ENCODE measurements around the gene MFSD6.
"Not testable (repeated sequence)": the region's sequence is repeated elsewhere in the genome, so short reads cannot be mapped to it uniquely, and the experiment has no call there.

The MFSD6 gene

GRCh38 chr2:190407662-190408537 lies at the start of gene MFSD6:
MFSD6 (plus strand) TSS chr2:190408355; CDS start chr2:190436030, 27,675 bp downstream.
- in situ Hi-C loops (cut with MboI; ENCODE audit: low sequenced_read_pairs, unreplicated experiment): no loop called here
- no peak for TF ChIP-seq CTCF (IDR thresholded peaks at IDR 0.05; ENCODE audit: borderline replicate concordance, control extremely low read depth, extremely low read depth, insufficient read depth, missing control alignments)
- DNase-seq (ENCODE audit: low spot score): peak; percentile 81

- DNase-seq (ENCODE audit: low spot score); in situ Hi-C loops (cut with MboI; ENCODE audit: low sequenced_read_pairs, unreplicated experiment): not testable (repeated sequence)
Observed at GRCh38 chr2:190358655-190359448, 49.3 kb upstream of the MFSD6 start.

- in situ Hi-C loops (cut with MboI; ENCODE audit: low sequenced_read_pairs, unreplicated experiment): no loop called here
- DNase-seq (ENCODE audit: low spot score): no peak
- no peak for TF ChIP-seq CTCF (IDR thresholded peaks at IDR 0.05; ENCODE audit: borderline replicate concordance, control extremely low read depth, extremely low read depth, insufficient read depth, missing control alignments)
Observed at GRCh38 chr2:190360561-190360960, 47.6 kb upstream of the MFSD6 start.

GRCh38 chr2:190360965-190361364 lies 47.2 kb upstream of the MFSD6 start:
- DNase-seq (ENCODE audit: low spot score): no peak
- no peak for TF ChIP-seq CTCF (IDR thresholded peaks at IDR 0.05; ENCODE audit: borderline replicate concordance, control extremely low read depth, extremely low read depth, insufficient read depth, missing control alignments)
- in situ Hi-C loops (cut with MboI; ENCODE audit: low sequenced_read_pairs, unreplicated experiment): no loop called here

GRCh38 chr2:190361572-190361971 lies 46.6 kb upstream of the MFSD6 start:
- in situ Hi-C loops (cut with MboI; ENCODE audit: low sequenced_read_pairs, unreplicated experiment): no loop called here
- no peak for DNase-seq (ENCODE audit: low spot score)
- no peak for TF ChIP-seq CTCF (IDR thresholded peaks at IDR 0.05; ENCODE audit: borderline replicate concordance, control extremely low read depth, extremely low read depth, insufficient read depth, missing control alignments)

- no peak for DNase-seq (ENCODE audit: low spot score)
- in situ Hi-C loops (cut with MboI; ENCODE audit: low sequenced_read_pairs, unreplicated experiment): no loop called here
- no peak for TF ChIP-seq CTCF (IDR thresholded peaks at IDR 0.05; ENCODE audit: borderline replicate concordance, control extremely low read depth, extremely low read depth, insufficient read depth, missing control alignments)
Observed at GRCh38 chr2:190362894-190363293, 45.3 kb upstream of the MFSD6 start.
